ENCODE data around the gene MYPN. TPM values are rescaled to one million over a fixed set of nuclear protein-coding genes. Genes with fewer than 3 reads are reported as not detected.

The MYPN gene
- total and polyA plus RNA-seq, 4 donors: 0.01 to 0.08 (median 0.03) TPM; not detected in 1

DNA sequence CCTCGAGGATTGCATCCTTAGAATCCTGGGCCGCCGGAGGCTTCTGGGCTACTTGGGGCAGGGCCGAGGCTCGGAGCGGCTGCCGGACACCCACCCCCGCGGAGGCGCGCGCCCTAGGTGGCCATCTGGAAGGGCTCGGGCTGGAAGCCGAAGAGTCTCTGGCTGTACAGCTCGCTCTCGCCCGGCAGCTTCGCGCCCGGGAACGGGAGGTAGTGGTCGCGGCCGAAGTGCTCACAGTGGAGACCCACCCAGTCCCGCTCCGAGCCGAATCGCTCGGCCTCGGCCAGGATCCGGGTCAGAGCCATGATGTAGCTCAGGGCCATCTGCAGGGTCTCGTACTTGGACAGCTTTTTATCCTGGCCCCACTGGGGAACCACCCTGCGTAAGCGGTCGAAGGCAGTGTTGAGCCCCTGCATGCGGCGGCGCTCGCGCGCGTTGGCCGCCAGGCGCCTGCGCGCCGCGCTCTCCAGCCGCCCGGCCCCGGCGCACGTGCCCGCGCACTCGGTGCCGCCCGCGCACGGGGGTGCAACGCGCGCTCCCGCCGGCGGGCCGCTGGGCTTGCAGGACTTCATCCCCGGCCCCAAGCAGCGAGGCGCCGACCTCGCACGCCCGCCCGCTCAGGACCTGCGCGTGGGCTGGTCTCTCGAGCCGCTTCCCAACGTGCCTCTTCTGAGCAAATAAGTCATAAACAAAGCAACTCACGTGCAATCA, 122.0 kb downstream of the MYPN start:
- peak; percentile 65 for DNase-seq (ENCODE audit: low spot score)
- H3K36me3 ChIP-seq (ENCODE audit: control insufficient read depth in 4 of 4, insufficient read depth in 3 of 4, low read depth in 1 of 4, low read length in 3 of 4): no peaks in the 10 kb centered on the region
- no peaks in the 10 kb centered on the region for H3K9me3 ChIP-seq (ENCODE audit: control insufficient read depth in 4 of 4, low read length in 3 of 4)
- under 1% methylated on average over 81 of the region's 81 CpGs for WGBS
- no peaks in the 10 kb centered on the region for H3K27me3 ChIP-seq (ENCODE audit: control insufficient read depth in 4 of 4, insufficient read depth in 4 of 4, low read length in 3 of 4)
- peak overlapping the region; percentile 76 to 94 (median 86) for H3K4me3 ChIP-seq (ENCODE audit: low read depth in 1 of 3, low read length in 3 of 3)
- TF ChIP-seq, protein P1, sequence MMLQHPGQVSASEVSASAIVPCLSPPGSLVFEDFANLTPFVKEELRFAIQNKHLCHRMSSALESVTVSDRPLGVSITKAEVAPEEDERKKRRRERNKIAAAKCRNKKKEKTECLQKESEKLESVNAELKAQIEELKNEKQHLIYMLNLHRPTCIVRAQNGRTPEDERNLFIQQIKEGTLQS (IDR thresholded peaks at IDR 0.05): no peak
- TF ChIP-seq, protein P2, sequence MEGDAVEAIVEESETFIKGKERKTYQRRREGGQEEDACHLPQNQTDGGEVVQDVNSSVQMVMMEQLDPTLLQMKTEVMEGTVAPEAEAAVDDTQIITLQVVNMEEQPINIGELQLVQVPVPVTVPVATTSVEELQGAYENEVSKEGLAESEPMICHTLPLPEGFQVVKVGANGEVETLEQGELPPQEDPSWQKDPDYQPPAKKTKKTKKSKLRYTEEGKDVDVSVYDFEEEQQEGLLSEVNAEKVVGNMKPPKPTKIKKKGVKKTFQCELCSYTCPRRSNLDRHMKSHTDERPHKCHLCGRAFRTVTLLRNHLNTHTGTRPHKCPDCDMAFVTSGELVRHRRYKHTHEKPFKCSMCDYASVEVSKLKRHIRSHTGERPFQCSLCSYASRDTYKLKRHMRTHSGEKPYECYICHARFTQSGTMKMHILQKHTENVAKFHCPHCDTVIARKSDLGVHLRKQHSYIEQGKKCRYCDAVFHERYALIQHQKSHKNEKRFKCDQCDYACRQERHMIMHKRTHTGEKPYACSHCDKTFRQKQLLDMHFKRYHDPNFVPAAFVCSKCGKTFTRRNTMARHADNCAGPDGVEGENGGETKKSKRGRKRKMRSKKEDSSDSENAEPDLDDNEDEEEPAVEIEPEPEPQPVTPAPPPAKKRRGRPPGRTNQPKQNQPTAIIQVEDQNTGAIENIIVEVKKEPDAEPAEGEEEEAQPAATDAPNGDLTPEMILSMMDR (IDR thresholded peaks at IDR 0.05; ENCODE audit: low read depth, low read length, missing input control): peak; percentile 21
- peaks cover 3 to 15% (median 8%) of the 10 kb centered on the region in 4 donors for H3K4me1 ChIP-seq (ENCODE audit: control insufficient read depth in 4 of 4, insufficient read depth in 4 of 4, low read length in 3 of 4)
- H3K9ac ChIP-seq (ENCODE audit: low read depth in 1 of 2, low read length in 2 of 2): peak overlapping the region; percentile 60 to 71
- H3K27ac ChIP-seq (ENCODE audit: low read depth in 1 of 2, low read length in 2 of 2): peak overlapping the region in 1 of 2 donors; percentile 37

DNA sequence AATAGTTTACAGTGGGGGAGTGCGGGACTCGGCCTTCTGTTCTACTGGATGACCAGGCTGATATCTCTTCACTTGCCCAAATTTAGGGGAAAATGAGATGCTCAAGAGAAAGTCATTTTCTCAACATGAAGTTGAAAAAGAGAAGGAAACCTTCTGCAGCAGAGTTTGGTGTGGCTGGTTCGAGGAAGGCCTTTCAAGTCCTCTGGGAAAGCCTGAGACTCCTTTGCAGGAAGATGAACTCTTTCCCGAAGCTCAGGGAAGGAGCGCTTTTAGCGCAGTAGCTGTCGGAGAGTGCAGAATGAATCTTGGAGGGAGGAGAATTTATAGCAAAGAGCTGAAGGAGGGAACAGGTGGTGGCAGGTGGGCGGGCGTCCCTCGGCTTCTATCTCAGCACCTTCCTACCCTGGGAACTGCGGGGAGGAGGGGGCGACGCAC, 122.5 kb downstream of the MYPN start, which contains the start of gene ATOH7:
Gene ATOH7 (minus strand): TSS at position 297 of the 435 bp plus-strand sequence. CDS start 436 bp downstream, outside the sequence.
- 49% methylated on average over 13 of the region's 13 CpGs for WGBS
- TF ChIP-seq JUND (IDR thresholded peaks at IDR 0.05) (no peak), GABPA (IDR thresholded peaks at IDR 0.05 in 1 of 2, conservative IDR thresholded peaks at IDR 0.05 in 1 of 2) (no peak)
- TF ChIP-seq, protein P3, sequence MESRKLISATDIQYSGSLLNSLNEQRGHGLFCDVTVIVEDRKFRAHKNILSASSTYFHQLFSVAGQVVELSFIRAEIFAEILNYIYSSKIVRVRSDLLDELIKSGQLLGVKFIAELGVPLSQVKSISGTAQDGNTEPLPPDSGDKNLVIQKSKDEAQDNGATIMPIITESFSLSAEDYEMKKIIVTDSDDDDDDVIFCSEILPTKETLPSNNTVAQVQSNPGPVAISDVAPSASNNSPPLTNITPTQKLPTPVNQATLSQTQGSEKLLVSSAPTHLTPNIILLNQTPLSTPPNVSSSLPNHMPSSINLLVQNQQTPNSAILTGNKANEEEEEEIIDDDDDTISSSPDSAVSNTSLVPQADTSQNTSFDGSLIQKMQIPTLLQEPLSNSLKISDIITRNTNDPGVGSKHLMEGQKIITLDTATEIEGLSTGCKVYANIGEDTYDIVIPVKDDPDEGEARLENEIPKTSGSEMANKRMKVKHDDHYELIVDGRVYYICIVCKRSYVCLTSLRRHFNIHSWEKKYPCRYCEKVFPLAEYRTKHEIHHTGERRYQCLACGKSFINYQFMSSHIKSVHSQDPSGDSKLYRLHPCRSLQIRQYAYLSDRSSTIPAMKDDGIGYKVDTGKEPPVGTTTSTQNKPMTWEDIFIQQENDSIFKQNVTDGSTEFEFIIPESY (IDR thresholded peaks at IDR 0.05): no peak

DNA sequence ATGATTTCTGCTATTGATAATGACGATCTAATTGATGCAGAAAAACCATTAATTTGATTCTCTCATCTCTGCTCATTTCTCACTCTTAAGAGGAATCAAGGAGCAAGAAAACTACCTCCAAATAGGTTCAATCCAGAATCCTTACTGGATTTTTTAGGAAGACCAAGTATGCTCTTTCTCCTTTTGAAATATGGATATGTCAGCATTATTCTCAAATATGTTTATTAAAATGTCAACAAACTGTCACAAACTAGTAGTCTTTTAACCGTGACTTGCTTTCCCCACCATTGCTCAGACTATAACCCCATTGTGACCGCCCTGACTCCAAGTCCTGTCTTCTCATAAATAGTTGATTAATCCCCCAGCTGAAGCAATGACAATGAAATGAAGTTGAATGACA, 123.8 kb downstream of the MYPN start:
- Histone ChIP-seq H3K4me3 (ENCODE audit: low read depth in 1 of 3, low read length in 3 of 3) (no peak overlapping the region), H3K27ac (ENCODE audit: low read depth in 1 of 2, low read length in 2 of 2) (no peak overlapping the region), H3K9me3 (ENCODE audit: control insufficient read depth in 4 of 4, low read length in 3 of 4) (no peaks in the 10 kb centered on the region), H3K4me1 (ENCODE audit: control insufficient read depth in 4 of 4, insufficient read depth in 4 of 4, low read length in 3 of 4) (peaks cover 3 to 15% (median 8%) of the 10 kb centered on the region in 4 donors), H3K9ac (ENCODE audit: low read depth in 1 of 2, low read length in 2 of 2) (no peak overlapping the region), H3K27me3 (ENCODE audit: control insufficient read depth in 4 of 4, insufficient read depth in 4 of 4, low read length in 3 of 4) (no peaks in the 10 kb centered on the region), H3K36me3 (ENCODE audit: control insufficient read depth in 4 of 4, insufficient read depth in 3 of 4, low read depth in 1 of 4, low read length in 3 of 4) (peaks cover 0 to under 1% (median 0%) of the 10 kb centered on the region in 4 donors)
- no peak for DNase-seq (ENCODE audit: low spot score)
- 90% methylated on average over 3 of the region's 3 CpGs for WGBS
- TF ChIP-seq SP1 (IDR thresholded peaks at IDR 0.05): no peak
- no peak for TF ChIP-seq TAF1 (conservative IDR thresholded peaks at IDR 0.05)

More for the DNA sequence above, 122.5 kb downstream of the MYPN start, which contains the start of gene ATOH7:
- Histone ChIP-seq H3K9ac (ENCODE audit: low read depth in 1 of 2, low read length in 2 of 2) (peak within 1 kb of the TSS; percentile 60 to 71), H3K27ac (ENCODE audit: low read depth in 1 of 2, low read length in 2 of 2) (peak within 1 kb of the TSS in 1 of 2 donors; percentile 37), H3K4me3 (ENCODE audit: low read depth in 1 of 3, low read length in 3 of 3) (peak within 1 kb of the TSS; percentile 76 to 94 (median 86)), H3K9me3 (ENCODE audit: control insufficient read depth in 4 of 4, low read length in 3 of 4) (no peaks in the 10 kb centered on the region), H3K36me3 (ENCODE audit: control insufficient read depth in 4 of 4, insufficient read depth in 3 of 4, low read depth in 1 of 4, low read length in 3 of 4) (no peaks in the 10 kb centered on the region), H3K27me3 (ENCODE audit: control insufficient read depth in 4 of 4, insufficient read depth in 4 of 4, low read length in 3 of 4) (no peaks in the 10 kb centered on the region), H3K4me1 (ENCODE audit: control insufficient read depth in 4 of 4, insufficient read depth in 4 of 4, low read length in 3 of 4) (peaks cover 3 to 15% (median 8%) of the 10 kb centered on the region in 4 donors)
- no peak for DNase-seq (ENCODE audit: low spot score)
